CD14-positive monocyte (primary cell): Measurements from ENCODE around the gene FRY. TPM values are rescaled to one million over a fixed set of nuclear protein-coding genes. Genes with fewer than 3 reads are reported as not detected.
"Not testable (repeated sequence)": the region's sequence is repeated elsewhere in the genome, so short reads cannot be mapped to it uniquely, and the experiment has no call there.

Experiments
- DNase-seq, 3 donors: peaks; one replicate each; pipeline ENCODE4 v3.0.0-alpha.2; 2011 to 2022
- H2AFZ ChIP-seq: 2 replicates; pipeline ENCODE4 v1.6.0; 2012; ENCODE audit warnings: mild to moderate bottlenecking, low read depth, low read length, inconsistent platforms; ENCODE audit not compliant: insufficient read depth, poor library complexity, severe bottlenecking
- H3K27ac ChIP-seq, 2 donors: 1 replicate in 1 of 2; 2 replicates in 1 of 2; pipeline ENCODE4 v1.5.1; 2012 to 2013; ENCODE audit warnings: low read length in 2 of 2, control low read depth in 1 of 2, inconsistent platforms in 1 of 2, low read depth in 1 of 2, mild to moderate bottlenecking in 1 of 2
- H3K27me3 ChIP-seq, 2 donors: one replicate each; pipeline versions ENCODE4 v1.6.0 to v1.6.1; 2011 to 2013; ENCODE audit warnings: low read length in 2 of 2; ENCODE audit not compliant: control insufficient read depth in 2 of 2, insufficient read depth in 2 of 2
- H3K36me3 ChIP-seq, 2 donors: replicated peaks in 1 of 2; 1 replicate in 1 of 2; 2 replicates in 1 of 2; pipeline versions ENCODE4 v1.5.1 to v1.6.1; 2012 to 2013; ENCODE audit warnings: low read length in 2 of 2, control low read depth in 1 of 2, inconsistent platforms in 1 of 2, mild to moderate bottlenecking in 1 of 2; ENCODE audit not compliant: insufficient read depth in 2 of 2, control insufficient read depth in 1 of 2
- H3K4me1 ChIP-seq, 2 donors: 1 replicate in 1 of 2; 2 replicates in 1 of 2; pipeline versions ENCODE4 v1.5.1 to v1.6.1; 2012 to 2013; ENCODE audit warnings: low read length in 2 of 2, control low read depth in 1 of 2, inconsistent platforms in 1 of 2, mild to moderate bottlenecking in 1 of 2, moderate library complexity in 1 of 2; ENCODE audit not compliant: insufficient read depth in 2 of 2, control insufficient read depth in 1 of 2
- H3K4me2 ChIP-seq: replicated peaks from 2 replicates; pipeline ENCODE3; 2012; ENCODE audit warnings: low read length, moderate library complexity, mild to moderate bottlenecking; ENCODE audit not compliant: poor library complexity, severe bottlenecking; ENCODE audit errors: extremely low read depth
- H3K4me3 ChIP-seq, 3 experiments: fragments of 200-600 bp in 1 of 3; sonication (generic) in 1 of 3; replicated peaks in 1 of 3; 1 replicate in 2 of 3; 2 replicates in 1 of 3; pipeline ENCODE4 v1.5.1; 2011 to 2013; ENCODE audit warnings: low read length in 3 of 3, mild to moderate bottlenecking in 3 of 3, control low read depth in 2 of 3, low read depth in 2 of 3, inconsistent platforms in 1 of 3, moderate library complexity in 1 of 3
- H3K79me2 ChIP-seq: 2 replicates; pipeline ENCODE4 v1.6.0; 2012; ENCODE audit warnings: mild to moderate bottlenecking, control low read depth, inconsistent platforms, low read length, moderate library complexity; ENCODE audit not compliant: insufficient read depth
- H3K9ac ChIP-seq: 2 replicates; pipeline ENCODE4 v1.6.0; 2017; ENCODE audit warnings: low read length, mild to moderate bottlenecking; ENCODE audit not compliant: insufficient read depth, poor library complexity, severe bottlenecking
- H3K9me3 ChIP-seq, 2 donors: replicated peaks in 1 of 2; 1 replicate in 1 of 2; 2 replicates in 1 of 2; pipeline versions ENCODE4 v1.5.1 to v1.6.1; 2012 to 2013; ENCODE audit warnings: low read length in 2 of 2, control low read depth in 1 of 2; ENCODE audit not compliant: control insufficient read depth in 1 of 2, insufficient read depth in 1 of 2
- H4K20me1 ChIP-seq: 2 replicates; pipeline ENCODE4 v1.6.0; 2012; ENCODE audit warnings: mild to moderate bottlenecking, low read length, control low read depth, moderate library complexity; ENCODE audit not compliant: insufficient read depth
- H3K27ac Mint-ChIP-seq, 7 donors: one replicate each; pipeline ENCODE4 v1.8.0; 2020; ENCODE audit warnings: mild to moderate bottlenecking in 7 of 7, mixed read lengths in 7 of 7, moderate library complexity in 6 of 7, inconsistent platforms in 2 of 7
- H3K27me3 Mint-ChIP-seq, 3 donors: one replicate each; pipeline ENCODE4 v1.8.0; 2021 to 2022; ENCODE audit warnings: low read depth in 3 of 3, mild to moderate bottlenecking in 3 of 3, mixed read lengths in 3 of 3, moderate library complexity in 3 of 3, inconsistent platforms in 1 of 3
- H3K36me3 Mint-ChIP-seq, 2 donors: one replicate each; pipeline ENCODE4 v1.8.0; 2020; ENCODE audit warnings: mixed read lengths in 2 of 2, inconsistent platforms in 1 of 2, mild to moderate bottlenecking in 1 of 2
- H3K4me1 Mint-ChIP-seq: one replicate; pipeline ENCODE4 v1.8.0; 2020; ENCODE audit warnings: mild to moderate bottlenecking, mixed read lengths
- H3K4me3 Mint-ChIP-seq, 2 donors: one replicate each; pipeline ENCODE4 v1.8.0; 2020; ENCODE audit warnings: mild to moderate bottlenecking in 2 of 2, mixed read lengths in 2 of 2, moderate library complexity in 1 of 2
- H3K9me3 Mint-ChIP-seq, 7 donors: one replicate each; pipeline ENCODE4 v1.8.0; 2020 to 2022; ENCODE audit warnings: mixed read lengths in 7 of 7, mild to moderate bottlenecking in 6 of 7, moderate library complexity in 6 of 7, inconsistent platforms in 2 of 7
- WGBS: methylation state at CpG from one replicate; pipeline ENCODE4 v1.1.5; 2013; ENCODE audit warnings: missing lambda C conversion rate; ENCODE audit not compliant: insufficient coverage; 5-methylcytosine and 5-hydroxymethylcytosine counted together
- intact Hi-C, 2 donors: fragments of 100-400 bp; cut with micrococcal nuclease; formaldehyde crosslinking; loops; one replicate each; pipeline versions ENCODE4 v1.15.0 to v1.15.1; 2023
- polyA plus RNA-seq, 3 donors: library from polyadenylated mRNA; depleted of rRNA in 1 of 3; unstranded in 2 of 3; stranded (reverse) in 1 of 3; fragments of 300-500 nt in 2 of 3; fragments of >200 nt in 1 of 3; fragmentation: Illumina TruSeq in 2 of 3; gene quantifications; 1 replicate in 2 of 3; 2 replicates in 1 of 3; pipeline ENCODE4 v1.2.3, GENCODE V29; 2012 to 2021
- TF ChIP-seq, protein P1 (sequence below): fragments of 200-600 bp; IDR thresholded peaks from one replicate; pipeline ENCODE4 v1.8.0; 2022; ENCODE audit warnings: antibody characterized with exemption, mild to moderate bottlenecking

Gene FRY
- polyA plus RNA-seq, 3 donors: 3.9 to 31.8 (median 5.0) TPM

DNA sequence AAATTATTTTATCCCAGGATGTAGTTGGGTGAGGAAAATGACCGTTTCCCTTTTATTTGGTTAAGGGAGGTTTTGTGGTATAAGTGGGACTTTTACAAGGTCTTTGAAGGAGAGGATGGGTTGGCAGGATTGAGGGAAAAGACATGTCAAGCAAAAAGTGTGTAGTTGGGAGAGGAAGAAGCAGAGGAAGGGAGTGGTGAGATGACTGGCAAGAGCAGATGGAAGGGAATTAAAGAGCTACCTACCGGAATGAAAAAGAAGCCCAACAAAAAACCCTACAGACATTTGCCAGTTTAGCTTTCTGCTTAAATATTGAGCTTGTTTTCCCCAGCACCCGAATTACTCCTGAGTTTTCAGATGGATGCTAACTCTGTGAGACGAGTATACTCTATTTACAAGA lies 19.6 kb downstream of the FRY start:
- Histone ChIP-seq H2AFZ (no peak overlapping the region), H3K79me2 (peaks cover 94% of the 10 kb centered on the region), H3K27me3 (no peaks in the 10 kb centered on the region), H3K4me3 (no peak overlapping the region), H3K9ac (no peak overlapping the region), H3K27ac (no peak overlapping the region), H4K20me1 (peaks cover 6% of the 10 kb centered on the region), H3K36me3 (no peaks in the 10 kb centered on the region), H3K4me1 (peaks cover 37 to 42% of the 10 kb centered on the region in 2 donors), H3K4me2 (no peak overlapping the region), H3K9me3 (no peaks in the 10 kb centered on the region)
- TF ChIP-seq, protein P1, sequence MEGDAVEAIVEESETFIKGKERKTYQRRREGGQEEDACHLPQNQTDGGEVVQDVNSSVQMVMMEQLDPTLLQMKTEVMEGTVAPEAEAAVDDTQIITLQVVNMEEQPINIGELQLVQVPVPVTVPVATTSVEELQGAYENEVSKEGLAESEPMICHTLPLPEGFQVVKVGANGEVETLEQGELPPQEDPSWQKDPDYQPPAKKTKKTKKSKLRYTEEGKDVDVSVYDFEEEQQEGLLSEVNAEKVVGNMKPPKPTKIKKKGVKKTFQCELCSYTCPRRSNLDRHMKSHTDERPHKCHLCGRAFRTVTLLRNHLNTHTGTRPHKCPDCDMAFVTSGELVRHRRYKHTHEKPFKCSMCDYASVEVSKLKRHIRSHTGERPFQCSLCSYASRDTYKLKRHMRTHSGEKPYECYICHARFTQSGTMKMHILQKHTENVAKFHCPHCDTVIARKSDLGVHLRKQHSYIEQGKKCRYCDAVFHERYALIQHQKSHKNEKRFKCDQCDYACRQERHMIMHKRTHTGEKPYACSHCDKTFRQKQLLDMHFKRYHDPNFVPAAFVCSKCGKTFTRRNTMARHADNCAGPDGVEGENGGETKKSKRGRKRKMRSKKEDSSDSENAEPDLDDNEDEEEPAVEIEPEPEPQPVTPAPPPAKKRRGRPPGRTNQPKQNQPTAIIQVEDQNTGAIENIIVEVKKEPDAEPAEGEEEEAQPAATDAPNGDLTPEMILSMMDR: no peak
- Mint-ChIP-seq H3K4me1 (peaks cover 48% of the 10 kb centered on the region), H3K27ac (peak overlapping the region in 1 of 7 donors; percentile 48), H3K36me3 (peaks cover 2 to 19% of the 10 kb centered on the region in 2 donors), H3K27me3 (peaks cover 0 to 3% (median 0%) of the 10 kb centered on the region in 3 donors), H3K9me3 (peaks cover 0 to 4% (median 0%) of the 10 kb centered on the region in 7 donors), H3K4me3 (no peak overlapping the region)
- intact Hi-C loops: no loop called here
- 25% methylated on average over 1 of the region's 4 CpGs for WGBS
- no peak for DNase-seq

DNA sequence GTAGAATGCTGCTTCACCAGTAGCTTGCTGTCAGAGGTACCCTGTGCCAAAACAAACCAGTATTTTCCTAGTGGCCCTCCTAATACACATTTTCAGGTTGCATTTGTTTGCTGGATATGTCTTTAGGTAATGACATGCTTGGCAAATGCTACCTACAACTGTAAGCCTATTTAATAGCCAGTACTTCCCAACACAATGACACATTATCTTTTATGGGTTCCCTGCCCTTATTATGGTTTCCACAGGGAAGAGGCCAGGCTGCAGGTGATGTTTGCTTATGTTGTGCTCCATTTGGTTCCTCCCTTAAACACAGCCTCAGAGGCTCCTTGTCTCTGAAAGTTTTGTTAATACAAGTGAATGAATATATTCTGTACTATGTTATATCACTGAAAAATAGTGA lies 24.7 kb downstream of the FRY start:
- Histone ChIP-seq H3K4me2 (no peak overlapping the region), H3K4me3 (no peak overlapping the region), H2AFZ (no peak overlapping the region), H3K27me3 (no peaks in the 10 kb centered on the region), H3K9me3 (no peaks in the 10 kb centered on the region), H3K27ac (peak overlapping the region in 1 of 2 donors; percentile 17), H3K9ac (no peak overlapping the region), H3K79me2 (peaks cover 86% of the 10 kb centered on the region), H4K20me1 (peaks cover 15% of the 10 kb centered on the region), H3K4me1 (peaks cover 0 to 5% of the 10 kb centered on the region in 2 donors), H3K36me3 (no peaks in the 10 kb centered on the region)
- peaks cover 0 to 2% (median 0%) of the 10 kb centered on the region in 7 donors for H3K9me3 Mint-ChIP-seq
- intact Hi-C loops: no loop called here
- H3K4me1 Mint-ChIP-seq: peaks cover 15% of the 10 kb centered on the region
- H3K27ac Mint-ChIP-seq: no peak overlapping the region
- DNase-seq: no peak
- TF ChIP-seq, protein P1: no peak
- peaks cover 5 to 26% of the 10 kb centered on the region in 2 donors for H3K36me3 Mint-ChIP-seq
- no peaks in the 10 kb centered on the region for H3K27me3 Mint-ChIP-seq
- H3K4me3 Mint-ChIP-seq: no peak overlapping the region

DNA sequence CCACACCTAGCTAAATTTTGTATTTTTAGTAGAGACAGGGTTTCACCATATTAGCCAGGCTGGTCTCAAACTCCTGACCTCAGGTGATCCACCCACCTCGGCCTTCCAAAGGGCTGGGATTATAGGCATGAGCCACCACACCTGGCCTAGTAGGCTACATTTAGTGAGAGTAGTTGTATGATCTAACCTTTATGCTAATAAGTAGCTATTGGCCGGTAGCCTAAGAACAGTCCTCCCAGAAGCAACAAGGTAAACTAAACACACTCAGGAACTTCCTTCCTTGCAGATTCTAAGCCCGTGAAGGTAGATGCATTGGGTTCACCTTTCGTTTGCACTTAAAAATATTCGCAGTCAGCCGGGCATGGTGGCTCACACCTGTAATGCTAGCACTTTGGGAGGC lies 25.8 kb downstream of the FRY start:
- WGBS: 100% methylated on average over 5 of the region's 6 CpGs
- Mint-ChIP-seq H3K4me1 (peaks cover 17% of the 10 kb centered on the region), H3K36me3 (peaks cover 3 to 21% of the 10 kb centered on the region in 2 donors), H3K27ac (peak overlapping the region in 1 of 7 donors; percentile 50)
- Histone ChIP-seq H3K79me2 (peaks cover 86% of the 10 kb centered on the region), H4K20me1 (peaks cover 15% of the 10 kb centered on the region)
- H3K4me3 ChIP-seq, H3K4me1 ChIP-seq, H3K9me3 ChIP-seq, intact Hi-C loops, H3K9me3 Mint-ChIP-seq, H3K9ac ChIP-seq, H3K4me2 ChIP-seq, H2AFZ ChIP-seq, H3K4me3 Mint-ChIP-seq, H3K27ac ChIP-seq, DNase-seq, H3K27me3 ChIP-seq, H3K36me3 ChIP-seq, H3K27me3 Mint-ChIP-seq: not testable (repeated sequence)
